Inflammatory macrophage treated with lipopolysaccharide for 4 hours (primary cell): ENCODE measurements around the gene KBTBD13.

Source experiments
- DNase-seq: peaks from one replicate; pipeline ENCODE4 v3.0.0-alpha.2; 2020

KBTBD13 gene

DNA sequence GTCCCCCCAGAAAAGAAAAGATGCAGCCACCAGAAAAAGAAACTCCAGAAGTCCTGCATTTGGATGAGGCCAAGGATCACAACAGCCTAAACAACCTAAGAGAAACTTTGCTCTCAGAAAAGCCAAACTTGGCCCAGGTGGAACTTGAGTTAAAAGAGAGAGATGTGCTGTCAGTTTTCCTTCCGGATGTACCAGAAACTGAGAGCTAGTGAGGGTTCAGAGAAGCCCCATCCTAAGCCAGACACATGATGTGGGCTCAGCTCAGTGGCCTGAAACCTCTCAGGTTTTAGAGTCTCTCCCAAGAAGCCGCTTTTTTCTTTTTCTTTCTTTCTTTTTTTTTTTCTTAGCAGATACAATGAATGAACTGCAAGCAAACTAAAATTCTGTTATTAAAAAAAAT is 23.6 kb upstream of the KBTBD13 start:
- DNase-seq: no peak

DNA sequence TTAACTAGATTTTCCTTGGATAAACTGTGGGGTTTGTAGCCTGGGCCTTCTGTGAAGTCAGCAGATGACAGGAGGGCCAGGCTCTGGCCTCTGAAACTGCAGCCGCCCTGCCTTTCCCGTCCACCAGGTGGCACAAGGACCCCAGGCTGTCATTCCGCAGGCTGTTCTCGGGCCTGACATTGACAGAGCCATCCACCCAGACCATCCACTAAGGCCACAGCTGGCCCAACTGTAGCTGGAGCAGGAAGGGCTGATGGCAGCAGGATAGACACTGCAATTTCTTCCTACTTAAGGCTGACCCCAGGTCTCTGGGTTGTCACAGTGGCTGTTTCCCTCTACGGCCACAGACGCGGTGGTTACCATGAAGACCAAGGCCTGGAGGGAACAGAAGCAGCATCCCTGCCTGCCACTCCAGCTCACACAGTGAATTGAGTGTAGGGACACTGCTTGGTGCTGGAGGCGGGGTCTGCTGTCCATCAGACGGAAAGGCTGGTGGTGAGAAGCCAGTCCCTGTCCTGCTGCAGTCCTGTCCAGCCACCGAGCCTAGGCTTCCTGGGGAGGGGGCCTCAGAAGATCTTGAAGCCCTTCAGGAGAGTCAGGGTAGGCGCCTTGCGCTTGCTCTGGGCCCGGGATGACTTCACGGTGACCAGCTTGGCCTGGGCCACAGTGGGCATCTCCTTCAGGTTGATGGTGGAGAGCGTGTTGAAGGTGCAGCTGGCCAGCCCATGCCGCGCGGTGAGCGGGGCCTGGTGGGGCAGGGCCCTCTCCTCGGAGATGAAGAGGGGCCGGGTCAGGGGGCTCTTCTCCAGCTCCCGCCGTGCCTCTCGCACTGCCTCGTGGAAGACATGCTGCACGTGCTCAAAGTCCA is 22.0 kb upstream of the KBTBD13 start:
- DNase-seq: peak; percentile 64

DNA sequence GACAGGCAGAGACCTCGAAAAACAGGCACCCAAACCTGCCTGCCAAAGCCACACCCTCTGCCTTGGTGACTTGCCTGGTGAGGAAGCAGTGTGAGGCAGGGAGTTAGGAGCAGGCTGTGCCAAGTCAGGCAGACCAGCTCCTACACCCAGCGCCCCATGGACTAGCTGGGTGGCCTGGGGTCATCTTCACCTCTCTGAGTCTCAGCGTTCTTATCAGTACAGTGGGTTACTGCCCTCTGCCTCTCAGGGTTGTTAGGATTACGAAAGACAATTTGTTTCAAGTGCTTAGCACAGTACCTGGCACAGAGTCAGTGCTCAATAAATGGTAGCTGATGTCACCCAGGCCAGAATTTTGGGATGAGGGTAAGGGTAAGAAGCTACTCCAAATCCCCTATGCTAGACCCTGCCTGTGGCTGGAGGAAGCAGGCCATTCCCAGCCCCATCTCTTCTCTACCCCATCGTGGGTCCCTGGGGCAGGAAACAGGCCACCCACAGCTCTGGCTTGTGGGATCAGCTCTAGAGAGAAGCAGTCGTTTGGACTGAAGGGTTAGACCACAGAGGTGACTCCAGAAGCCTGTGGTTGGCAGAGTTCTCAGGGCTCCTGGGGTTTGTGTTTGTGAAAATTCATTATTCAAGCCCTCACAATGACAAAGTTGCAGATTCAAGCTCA is 21.2 kb upstream of the KBTBD13 start:
- DNase-seq: no peak

DNA sequence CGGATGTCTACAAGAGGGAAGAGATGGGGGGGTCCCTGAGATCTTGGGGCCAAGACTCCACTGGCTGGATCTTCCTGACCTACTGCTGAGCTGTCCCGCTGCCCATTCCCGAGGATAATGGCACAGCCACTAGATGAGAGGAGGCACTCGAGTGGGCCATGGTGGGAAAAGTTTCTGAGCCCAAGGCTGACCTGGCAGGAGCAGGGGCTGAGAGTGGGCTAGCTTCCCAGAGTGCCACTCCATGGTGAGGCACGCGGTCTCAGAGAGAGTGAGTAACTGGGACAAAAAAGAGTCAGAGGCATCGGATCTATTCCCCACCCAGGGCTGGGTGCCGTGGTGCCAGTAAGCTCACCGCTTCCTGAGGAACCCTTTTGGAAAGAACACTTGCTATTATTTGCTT is 20.4 kb upstream of the KBTBD13 start:
- DNase-seq: no peak

DNA sequence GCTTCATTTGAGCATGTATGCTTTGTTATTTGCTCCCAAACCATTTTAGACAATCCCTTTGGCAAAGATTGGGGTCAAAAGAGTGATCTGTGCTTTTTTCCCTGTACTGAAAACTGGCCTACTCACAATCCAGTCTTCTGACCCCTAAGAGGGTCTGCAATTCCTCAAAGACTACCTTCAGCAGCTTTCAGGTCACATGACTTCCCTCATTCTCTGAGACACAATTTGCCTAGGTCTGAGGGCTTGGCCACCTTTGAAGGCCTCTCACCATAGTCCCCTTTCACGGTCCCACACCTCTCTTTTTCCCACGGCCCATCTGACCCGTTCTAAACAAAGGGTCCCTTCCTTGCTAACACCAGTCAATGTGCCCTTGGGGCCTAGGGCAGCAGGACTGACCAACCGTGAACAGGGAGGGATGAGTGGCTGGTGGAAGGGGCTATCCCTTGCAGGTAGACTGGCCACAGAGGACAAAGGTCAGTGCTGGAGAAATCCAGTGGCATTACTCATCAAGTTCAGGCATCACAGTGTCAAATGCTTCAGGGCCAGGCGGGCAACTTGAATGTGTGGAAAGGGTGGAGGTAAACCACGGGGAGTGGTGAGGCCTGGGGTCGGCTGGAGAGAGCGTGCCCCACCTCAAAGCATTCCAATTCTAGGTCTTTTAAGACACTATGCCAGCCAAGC is 19.5 kb upstream of the KBTBD13 start:
- DNase-seq: no peak

DNA sequence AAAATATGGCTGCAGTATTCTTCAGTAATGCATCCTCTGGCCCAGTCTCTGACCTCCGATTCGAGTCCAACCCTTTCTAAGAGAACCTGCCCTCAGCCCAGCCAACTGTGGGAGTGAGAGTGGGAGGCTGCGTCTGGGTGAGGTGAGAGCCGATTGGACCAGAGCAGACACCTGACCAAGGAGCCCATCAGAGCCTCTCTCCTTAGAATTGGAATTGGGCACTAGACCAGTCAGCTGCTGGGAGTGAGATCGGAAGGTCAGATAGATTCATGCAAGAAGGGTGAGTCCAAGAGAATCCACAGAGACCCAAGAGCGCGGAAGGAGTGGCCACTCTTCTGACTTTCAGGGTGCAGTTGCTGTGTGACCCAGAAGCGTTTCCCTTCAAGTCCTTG is 19.0 kb upstream of the KBTBD13 start:
- no peak for DNase-seq

DNA sequence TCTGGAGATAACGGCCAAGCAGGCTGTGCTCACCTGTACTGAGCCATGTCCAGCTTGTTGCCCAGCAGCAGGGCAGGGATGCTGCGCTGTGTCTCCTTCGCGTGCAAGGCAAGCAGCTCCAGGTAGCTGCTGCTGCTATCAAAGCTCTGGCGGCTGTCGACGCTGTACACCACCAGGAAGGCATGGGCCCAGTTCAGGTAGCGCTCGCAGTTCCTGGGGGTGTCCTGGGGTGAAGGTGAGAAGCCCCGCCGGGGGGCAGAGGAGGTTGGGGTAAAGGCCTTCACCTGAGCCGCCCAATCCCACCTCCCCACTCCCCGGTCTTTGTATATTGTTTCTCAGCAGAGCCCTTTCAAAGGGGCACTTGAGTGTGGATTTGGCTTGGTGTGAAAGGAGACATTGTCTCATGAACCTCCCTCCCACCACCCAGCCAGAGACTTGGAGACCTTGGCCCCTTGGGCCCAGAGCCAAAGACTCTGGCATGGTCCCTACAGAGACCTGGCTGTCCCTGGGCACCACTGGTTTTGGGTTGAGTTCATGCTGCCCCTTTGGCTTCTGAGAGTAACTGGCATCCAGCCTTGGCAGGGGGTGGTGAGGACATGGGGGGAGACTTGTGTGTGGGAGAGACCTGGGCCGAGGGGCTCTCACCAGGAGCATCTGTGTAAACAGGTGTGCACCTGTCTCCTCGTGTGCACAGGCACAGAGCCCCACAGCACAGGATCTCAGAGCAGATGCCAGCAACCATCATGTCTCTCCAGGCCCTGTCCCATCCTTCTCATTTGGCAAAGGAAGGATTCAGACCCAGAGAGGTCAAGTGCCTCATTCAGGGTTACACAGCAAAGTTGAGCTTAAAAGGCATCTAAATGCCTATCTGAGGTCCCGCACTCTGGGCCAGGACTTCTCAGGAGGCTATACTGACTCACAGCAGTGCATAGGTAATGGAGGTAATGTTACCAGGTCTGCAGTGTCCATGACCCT is 17.9 kb upstream of the KBTBD13 start:
- DNase-seq: no peak

DNA sequence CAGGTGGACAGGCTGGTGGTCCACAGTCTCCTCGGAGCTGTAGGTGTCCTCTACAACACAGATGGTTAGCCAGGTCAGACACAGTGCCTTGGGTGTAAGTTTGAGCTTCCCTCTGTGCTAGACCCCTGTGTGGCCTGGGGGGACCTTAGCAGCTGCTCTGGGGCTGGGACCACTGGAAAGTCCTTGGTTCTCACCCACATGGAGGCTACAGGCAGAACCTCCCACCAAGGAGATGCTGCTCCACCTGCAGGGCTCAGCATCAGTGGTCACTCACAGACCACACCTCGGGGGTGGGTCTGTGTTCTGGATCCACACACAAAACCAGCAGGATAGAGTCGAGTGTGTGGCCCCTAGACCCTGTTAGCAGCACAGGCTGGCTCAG is 17.2 kb upstream of the KBTBD13 start:
- DNase-seq: no peak

DNA sequence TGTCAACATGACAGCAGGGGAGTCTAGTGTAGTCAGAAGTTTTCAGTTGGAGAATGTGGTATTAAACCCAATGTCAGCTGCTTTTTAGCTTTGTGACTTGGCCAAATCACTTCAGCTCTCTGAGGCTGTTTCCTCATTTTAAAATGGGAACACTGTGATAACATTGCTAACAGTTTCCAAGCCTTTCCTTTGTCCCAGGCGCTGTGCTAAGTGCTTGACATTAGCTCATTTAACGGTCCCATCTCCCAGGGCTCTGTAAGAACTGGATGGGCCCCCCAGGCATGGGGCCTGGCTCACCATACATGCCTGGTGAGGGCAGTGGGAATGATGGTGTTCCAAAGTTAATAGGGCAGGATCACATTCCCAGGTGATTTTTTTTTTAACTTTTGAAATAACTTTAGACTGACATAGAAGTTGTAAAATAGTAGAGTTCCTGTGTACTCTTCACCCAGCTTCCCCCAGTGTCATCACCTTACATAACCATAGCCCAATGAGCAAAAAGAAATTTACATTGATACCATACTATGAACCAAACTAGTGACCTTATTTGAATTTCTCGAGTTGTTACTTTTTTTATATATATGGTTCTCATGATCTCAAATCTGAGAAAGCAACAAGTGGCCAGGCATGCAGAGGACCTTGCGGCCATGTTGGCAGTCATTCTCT is 16.5 kb upstream of the KBTBD13 start:
- peak; percentile 11 for DNase-seq

DNA sequence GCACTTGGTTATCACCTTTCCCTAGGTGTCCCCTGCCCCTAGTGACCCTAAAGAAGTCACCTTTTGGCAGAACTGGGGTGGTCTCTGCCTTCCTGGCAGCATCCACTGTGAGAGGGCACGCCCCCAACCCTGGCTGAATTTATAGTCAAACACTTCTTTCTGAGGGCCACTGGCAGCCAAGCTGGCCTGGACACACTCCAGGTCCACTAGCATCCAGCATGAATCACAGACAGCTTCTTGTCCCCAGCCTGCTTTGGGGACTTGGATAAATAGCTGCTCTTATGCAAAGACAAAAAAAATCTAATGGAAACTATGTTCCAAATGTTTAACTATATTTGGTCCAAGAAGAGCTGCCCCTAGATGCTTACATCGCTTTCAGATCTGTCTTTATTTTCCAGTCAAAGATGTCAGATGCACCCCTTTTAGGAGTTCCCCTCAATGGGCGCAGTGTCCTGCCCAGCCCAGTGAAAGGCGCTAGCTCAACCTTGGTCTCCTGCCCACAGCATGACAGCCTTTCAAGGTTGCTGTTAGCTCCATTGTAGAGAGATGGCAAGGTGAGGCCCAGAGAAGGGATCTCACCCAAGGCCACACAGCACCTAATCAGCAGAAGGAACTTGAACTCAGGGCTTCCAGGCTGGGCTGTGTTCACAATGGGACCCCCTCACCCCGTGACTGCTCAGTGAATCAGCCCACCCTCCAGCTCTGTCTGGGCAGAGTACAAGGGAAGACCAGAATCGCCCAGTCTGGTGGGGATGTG is 15.7 kb upstream of the KBTBD13 start:
- no peak for DNase-seq

DNA sequence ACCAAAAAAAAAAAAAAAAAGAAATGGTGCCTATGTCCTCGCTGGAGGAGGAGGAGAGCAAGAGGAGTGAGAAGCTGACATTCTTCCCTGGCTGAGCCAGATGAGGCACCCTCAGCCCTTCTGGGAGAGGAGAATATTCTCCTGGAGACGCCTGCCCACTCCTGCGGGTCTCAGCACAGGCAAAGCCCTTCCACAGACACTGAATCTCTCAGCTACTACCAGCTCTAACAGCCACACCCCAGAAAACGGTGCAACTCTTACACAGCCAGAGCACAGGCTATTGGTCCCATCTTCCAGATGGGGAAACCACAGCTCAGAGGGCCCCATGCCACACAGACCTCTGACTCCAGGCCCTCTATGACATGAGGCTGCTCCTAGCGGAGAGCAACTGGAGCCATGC is 14.5 kb upstream of the KBTBD13 start:
- no peak for DNase-seq

DNA sequence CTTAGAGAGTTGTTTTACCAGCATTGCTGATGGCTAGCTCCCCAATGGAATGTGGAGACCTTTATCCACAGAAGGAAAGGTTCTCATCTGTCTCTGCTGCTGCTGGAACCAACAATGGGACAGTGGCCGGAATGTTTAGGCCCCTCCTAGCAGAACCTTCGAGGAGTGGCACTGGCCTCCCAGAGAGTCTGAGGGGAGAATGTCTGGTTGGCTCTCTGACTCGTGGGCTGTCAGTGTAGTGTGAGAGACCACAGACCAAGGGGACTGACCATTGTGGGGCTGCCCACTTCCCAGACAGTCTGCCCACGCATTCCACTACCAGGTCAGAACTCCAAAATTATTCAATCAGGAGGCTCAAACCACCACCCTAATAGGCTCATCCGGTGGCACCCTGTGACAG is 13.8 kb upstream of the KBTBD13 start:
- no peak for DNase-seq

DNA sequence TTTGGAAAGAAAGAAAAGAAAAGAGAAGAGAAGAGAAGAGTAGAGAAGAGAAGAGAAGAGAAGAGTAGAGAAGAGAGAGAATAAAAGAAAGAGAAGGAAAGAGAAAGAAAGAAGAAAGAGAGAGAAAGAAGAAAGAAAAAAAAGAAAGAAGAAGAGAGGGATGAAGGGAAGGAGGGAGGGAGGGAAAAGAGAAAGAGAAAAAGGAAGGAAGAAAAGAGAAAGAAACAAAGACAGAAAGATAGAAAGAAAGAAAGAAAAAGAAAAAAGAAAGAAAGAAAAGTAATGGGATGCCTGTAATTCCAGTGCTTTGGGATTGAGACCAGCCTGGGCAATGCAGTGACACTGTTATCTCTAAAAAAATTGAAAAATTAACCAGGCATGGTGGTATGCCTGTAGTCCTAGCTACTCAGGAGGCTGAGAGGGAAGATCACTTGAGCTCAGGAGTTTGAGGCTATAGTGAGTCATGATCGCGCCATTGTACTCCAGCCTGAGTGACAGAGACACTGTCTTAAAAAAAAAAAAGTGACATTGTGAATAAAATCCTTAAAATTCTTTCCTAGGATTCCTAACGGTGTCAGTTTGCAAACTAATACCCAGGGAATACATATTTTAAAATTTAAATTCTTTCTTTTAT is 10.4 kb upstream of the KBTBD13 start:
- DNase-seq: no peak

DNA sequence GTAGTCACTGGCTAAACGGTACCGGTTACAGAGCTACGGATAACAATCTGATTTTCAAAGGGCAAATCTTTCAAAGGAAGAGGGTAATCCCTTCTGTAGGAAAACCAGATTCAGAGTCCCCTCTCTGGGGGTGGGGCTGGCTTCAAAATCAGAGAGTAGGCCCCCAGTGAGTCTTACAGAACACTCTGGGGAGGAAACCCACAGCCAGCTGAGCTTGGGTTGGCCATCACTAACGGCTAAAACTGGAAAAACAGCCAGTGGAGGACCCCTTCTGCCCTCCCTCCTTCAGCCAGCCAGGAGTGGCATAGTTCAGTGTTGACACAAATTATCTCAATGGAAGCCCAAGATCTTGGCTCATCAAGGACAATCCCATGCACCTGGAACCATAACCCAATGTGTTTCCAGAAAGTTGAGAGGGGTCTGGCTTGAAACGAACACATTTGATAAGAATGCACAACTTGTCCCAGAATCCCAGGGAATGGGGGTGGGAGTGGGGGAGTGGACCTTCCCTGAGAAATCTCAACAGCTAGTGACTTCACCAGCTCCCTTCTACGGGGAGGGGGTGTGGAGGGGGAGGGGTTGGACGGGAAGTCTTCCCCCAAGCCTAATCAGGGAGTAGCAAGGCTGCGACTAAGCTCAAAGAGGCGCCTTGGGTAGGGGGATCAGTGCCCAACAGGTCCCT is 9.8 kb upstream of the KBTBD13 start:
- DNase-seq: no peak

DNA sequence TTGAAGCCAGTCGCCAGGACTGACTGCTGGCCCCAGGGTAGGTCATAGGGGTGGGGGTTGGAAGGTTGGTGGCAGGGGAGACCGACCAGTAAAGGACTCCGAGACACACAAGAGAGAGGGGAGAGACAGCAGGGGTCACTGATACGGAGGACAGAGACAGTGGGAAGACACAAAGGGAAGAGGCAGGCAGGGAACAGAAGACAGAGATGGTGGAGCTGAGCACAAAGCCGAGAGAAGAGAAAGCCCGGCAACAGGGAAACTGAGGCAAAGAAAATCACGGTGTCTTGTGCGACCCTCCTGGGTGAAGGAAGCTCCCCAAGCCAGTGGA is 9.3 kb upstream of the KBTBD13 start:
- DNase-seq: no peak

DNA sequence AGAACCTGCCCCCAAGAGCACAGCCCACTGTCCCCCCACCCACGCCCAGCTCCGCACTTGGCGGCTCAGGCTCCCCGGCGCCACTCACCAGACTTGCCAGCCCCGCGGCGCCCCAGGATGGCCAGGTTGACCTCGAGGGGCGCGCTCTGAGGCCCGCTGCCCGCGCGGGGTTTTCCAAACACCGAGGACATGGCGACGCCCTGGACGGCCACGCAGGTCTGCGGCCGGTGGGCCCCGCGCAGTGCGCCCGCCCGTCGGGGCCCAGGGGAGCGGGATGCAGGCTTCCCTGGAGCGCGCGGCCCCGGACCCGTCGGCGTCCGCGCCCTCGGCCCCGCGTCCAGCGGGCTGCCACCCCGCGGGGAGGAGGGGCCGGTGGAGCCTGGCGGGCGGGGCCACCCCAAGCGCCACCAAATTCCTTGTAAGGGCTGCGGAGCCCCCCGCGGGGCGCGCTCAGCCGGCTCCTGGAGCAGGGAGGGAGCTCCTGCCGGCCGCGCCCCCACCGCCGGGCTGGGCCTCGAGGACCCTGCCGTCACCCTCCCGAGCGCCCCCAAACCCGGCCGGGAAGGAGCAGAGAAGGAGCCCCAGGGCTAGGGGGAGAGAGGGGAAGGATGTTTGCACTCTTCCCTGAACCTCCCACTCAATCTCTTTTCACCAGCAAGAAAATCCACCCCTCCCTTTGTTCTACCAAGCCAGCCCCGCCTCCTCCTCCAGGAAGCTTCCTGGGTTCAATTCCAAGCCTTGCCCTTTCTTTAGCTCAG is 8.7 kb upstream of the KBTBD13 start, which contains the start of gene RASL12:
TSS of gene RASL12 (minus strand) at position 347 of the 758 bp plus-strand sequence. CDS start at position 191, 156 bp downstream.
- no peak for DNase-seq

DNA sequence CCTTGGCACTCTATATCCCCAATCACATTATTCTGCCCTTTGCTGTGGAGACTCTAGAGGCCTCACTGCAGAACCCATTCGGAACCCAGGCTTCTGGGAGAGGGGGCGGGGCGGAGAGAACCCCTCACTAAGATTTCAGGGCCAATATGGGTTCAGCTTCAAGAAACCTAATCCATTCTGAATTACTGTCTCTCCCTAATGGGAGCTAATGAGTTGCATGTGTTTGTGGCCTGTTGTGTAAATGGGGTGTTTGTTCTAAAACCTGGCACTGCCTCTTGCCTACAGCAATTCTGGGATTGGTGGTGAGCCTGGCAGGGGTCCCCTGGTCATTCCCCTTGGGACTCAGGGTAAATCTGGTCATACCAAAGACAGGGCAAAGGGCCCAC is 8.2 kb upstream of the KBTBD13 start:
- DNase-seq: no peak

DNA sequence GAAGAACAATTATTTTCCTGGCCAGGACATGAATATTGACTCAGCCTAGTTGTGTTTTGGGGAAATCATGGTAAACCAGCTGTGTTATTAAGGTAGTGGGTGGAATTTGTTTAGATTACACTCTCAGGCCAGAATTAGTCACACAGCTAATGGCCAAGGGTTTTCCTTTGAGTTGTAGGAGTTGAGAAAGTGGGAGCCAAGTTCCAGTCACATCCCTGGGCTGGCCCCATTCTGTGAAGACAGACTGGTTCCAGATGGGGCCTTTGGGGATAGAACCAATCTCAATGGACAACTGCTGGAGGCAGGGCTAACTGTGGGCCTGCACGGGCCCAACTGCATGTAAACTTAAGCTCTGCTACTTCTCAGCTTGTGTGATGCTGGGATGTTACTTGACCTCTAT is 7.4 kb upstream of the KBTBD13 start:
- peak; percentile 12 for DNase-seq

DNA sequence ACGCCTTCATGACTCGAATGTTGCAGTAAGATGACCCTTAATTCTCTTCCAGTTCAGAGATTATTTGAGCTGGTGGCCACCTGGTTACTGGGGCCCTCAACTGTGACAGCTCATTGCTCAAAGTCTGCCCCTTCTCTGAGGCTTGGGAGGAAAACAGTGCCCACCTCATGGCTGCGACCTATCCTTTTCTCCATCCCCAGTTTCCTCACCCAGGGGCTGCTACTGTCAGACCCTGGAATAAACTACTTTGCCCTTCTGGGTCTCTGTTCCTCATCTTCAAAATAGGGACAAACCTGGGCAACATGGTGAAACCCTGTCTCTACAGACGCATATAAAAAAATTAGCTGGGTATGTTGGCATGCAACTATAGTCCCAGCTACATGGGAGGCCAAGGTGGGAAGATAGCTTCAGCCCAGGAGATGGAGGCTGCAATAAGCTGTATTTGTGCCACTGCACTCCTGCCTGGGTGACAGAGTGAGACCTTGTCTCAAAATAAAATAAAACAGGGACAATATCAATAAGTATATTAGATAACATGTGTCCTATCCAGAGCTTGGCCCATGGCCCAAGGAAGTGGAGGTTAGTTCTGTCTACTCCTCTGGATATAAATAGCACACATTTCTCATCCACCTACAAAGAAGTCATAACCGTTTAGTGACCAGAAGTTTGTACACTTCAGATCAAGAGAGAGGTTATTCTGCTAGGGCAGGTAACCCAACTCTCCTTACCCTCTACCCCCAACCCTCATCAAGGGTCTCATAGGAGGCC is 6.6 kb upstream of the KBTBD13 start:
- DNase-seq: no peak
